ENCODE measurements around the gene EGFLAM.

Gene EGFLAM

DNA sequence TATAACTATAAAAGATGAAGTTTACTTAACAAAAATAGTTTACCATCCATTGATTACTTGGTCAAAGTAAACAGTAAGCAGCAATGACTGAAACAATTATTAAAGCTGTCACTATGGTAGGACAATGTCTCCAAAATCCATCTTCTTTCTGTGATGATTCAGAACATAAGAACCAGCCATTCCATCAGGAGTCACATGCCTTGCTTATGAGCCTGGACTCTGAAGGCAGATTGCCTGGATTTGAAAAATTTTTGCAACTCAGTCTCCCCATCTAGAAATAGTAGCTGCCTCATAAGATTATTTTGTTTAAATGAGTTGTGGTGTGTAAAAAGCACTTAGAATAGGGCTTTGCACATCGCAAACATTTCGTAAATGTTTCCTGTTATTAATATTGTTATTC is 161.9 kb downstream of the EGFLAM start:
- peaks cover 0 to 68% (median 13%) of the 10 kb centered on the region in 5 experiments for H3K27me3 ChIP-seq (replicated peaks in 2 of 5; ENCODE audit: control insufficient read depth in 4 of 5, insufficient read depth in 5 of 5, low read length in 4 of 5)
- ChIA-PET POLR2A (interaction anchor here (0.6 kb wide), 1 partner anchor 25 kb away, joined by 5 read pairs; no protein-coding TSS in a partner anchor), CTCF (interaction anchor here (0.7 to 9.0 kb wide), 22 partner anchors 9 to 504 kb away, joined by 3 to 74 read pairs (median 4); no protein-coding TSS in a partner anchor)
- WGBS (ENCODE audit: insufficient coverage) = no CpG with 5 or more reads among the region's 2 CpGs
- no peak overlapping the region for H3K27ac ChIP-seq (ENCODE audit: insufficient read depth in 1 of 2, low read depth in 1 of 2, low read length in 2 of 2, poor library complexity in 1 of 2, severe bottlenecking in 2 of 2)
- H3K4me1 ChIP-seq (ENCODE audit: control extremely low read depth in 1 of 4, control insufficient read depth in 4 of 4, insufficient read depth in 4 of 4, low read length in 3 of 4) = no peaks in the 10 kb centered on the region
- DNase-seq = no peak
- no peaks in the 10 kb centered on the region for H3K9me3 ChIP-seq (ENCODE audit: control extremely low read depth in 1 of 5, control insufficient read depth in 4 of 5, insufficient read depth in 2 of 5, low read depth in 1 of 5, low read length in 4 of 5)
- no peaks in the 10 kb centered on the region for H3K36me3 ChIP-seq (ENCODE audit: control insufficient read depth in 4 of 4, insufficient read depth in 4 of 4, low read length in 3 of 4)
- no peak overlapping the region for H3K4me3 ChIP-seq (ENCODE audit: control insufficient read depth in 1 of 7, extremely low read depth in 1 of 7, insufficient read depth in 4 of 7, low read depth in 2 of 7, low read length in 6 of 7)

DNA sequence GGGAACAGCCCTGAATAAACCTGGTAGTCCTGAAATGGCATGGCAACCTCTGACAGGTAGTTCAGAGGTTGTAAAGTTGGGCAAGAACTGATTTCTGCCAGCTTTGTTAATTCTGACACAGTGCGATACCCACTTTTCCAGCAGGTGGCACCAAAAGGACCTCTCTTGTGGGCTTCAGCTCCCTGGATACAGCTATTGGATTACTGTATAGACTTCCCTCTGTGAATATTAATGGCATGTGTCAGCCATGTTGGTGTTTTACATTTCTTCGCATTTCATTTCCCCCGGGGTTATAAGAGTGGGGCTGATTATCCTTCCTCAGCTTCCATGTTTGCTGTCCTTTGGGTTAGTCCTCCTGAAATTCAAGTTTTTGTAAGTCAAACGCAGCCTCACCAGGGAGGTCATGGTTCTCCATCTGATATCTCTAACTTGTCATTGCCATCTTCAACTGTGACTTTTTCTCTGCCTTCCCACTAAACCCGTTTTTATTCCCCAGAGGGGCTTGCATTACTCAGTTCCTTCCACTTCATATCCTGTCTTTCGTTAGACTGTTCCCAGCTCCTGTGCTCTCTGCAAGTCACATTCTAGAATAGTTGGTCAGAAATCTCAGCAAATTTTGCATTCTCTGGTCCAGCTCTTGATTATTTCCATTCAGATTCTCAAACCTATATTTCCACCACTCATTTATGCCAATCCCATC is 162.5 kb downstream of the EGFLAM start:
- H3K9me3 ChIP-seq (ENCODE audit: control extremely low read depth in 1 of 5, control insufficient read depth in 4 of 5, insufficient read depth in 2 of 5, low read depth in 1 of 5, low read length in 4 of 5) = no peaks in the 10 kb centered on the region
- no peak overlapping the region for H3K27ac ChIP-seq (ENCODE audit: insufficient read depth in 1 of 2, low read depth in 1 of 2, low read length in 2 of 2, poor library complexity in 1 of 2, severe bottlenecking in 2 of 2)
- ChIA-PET POLR2A (interaction anchor here (0.6 kb wide), 1 partner anchor 26 kb away, joined by 5 read pairs; no protein-coding TSS in a partner anchor), CTCF (interaction anchor here (0.6 to 9.0 kb wide), 24 partner anchors 10 to 1623 kb away, joined by 3 to 74 read pairs (median 4); no protein-coding TSS in a partner anchor)
- peaks cover 0 to 71% (median 13%) of the 10 kb centered on the region in 5 experiments for H3K27me3 ChIP-seq (replicated peaks in 2 of 5; ENCODE audit: control insufficient read depth in 4 of 5, insufficient read depth in 5 of 5, low read length in 4 of 5)
- WGBS (ENCODE audit: insufficient coverage) = 38% methylated on average over 6 of the region's 6 CpGs
- no peak overlapping the region for H3K4me3 ChIP-seq (ENCODE audit: control insufficient read depth in 1 of 7, extremely low read depth in 1 of 7, insufficient read depth in 4 of 7, low read depth in 2 of 7, low read length in 6 of 7)
- peak; percentile 36 to 62 (median 42) for DNase-seq
- H3K36me3 ChIP-seq (ENCODE audit: control insufficient read depth in 4 of 4, insufficient read depth in 4 of 4, low read length in 3 of 4) = no peaks in the 10 kb centered on the region
- H3K4me1 ChIP-seq (ENCODE audit: control extremely low read depth in 1 of 4, control insufficient read depth in 4 of 4, insufficient read depth in 4 of 4, low read length in 3 of 4) = no peaks in the 10 kb centered on the region

DNA sequence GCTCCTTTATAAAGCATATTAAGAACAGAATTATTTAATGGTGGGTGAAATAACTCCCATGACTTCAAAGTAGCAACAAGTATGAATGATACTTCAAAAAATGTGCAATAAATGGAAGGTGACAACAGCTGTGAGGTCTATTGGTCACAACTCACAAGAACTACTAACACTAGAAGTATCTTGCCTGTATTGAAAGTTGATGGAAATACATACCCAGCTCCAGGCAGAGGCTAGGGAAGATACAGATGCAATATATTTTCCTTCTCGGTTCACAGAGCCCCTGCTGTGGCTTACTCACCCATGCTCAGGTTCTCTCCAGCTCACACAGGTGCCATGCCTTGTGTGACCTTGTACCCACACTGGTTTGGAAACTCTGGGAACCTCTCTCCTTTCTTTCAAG is 164.3 kb downstream of the EGFLAM start:
- H3K9me3 ChIP-seq (ENCODE audit: control extremely low read depth in 1 of 5, control insufficient read depth in 4 of 5, insufficient read depth in 2 of 5, low read depth in 1 of 5, low read length in 4 of 5) = no peaks in the 10 kb centered on the region
- no peak overlapping the region for H3K4me3 ChIP-seq (ENCODE audit: control insufficient read depth in 1 of 7, extremely low read depth in 1 of 7, insufficient read depth in 4 of 7, low read depth in 2 of 7, low read length in 6 of 7)
- H3K36me3 ChIP-seq (ENCODE audit: control insufficient read depth in 4 of 4, insufficient read depth in 4 of 4, low read length in 3 of 4) = no peaks in the 10 kb centered on the region
- H3K27me3 ChIP-seq (replicated peaks in 2 of 5; ENCODE audit: control insufficient read depth in 4 of 5, insufficient read depth in 5 of 5, low read length in 4 of 5) = peaks cover 3 to 75% (median 18%) of the 10 kb centered on the region in 5 experiments
- no peaks in the 10 kb centered on the region for H3K4me1 ChIP-seq (ENCODE audit: control extremely low read depth in 1 of 4, control insufficient read depth in 4 of 4, insufficient read depth in 4 of 4, low read length in 3 of 4)
- CTCF ChIA-PET = interaction anchor here (0.7 to 9.0 kb wide), 5 partner anchors 9 to 385 kb away, joined by 3 to 74 read pairs (median 4); no protein-coding TSS in a partner anchor
- POLR2A ChIA-PET = no interaction called here
- DNase-seq = no peak
- 78% methylated on average over 1 of the region's 1 CpG for WGBS (ENCODE audit: insufficient coverage)
- no peak overlapping the region for H3K27ac ChIP-seq (ENCODE audit: insufficient read depth in 1 of 2, low read depth in 1 of 2, low read length in 2 of 2, poor library complexity in 1 of 2, severe bottlenecking in 2 of 2)

DNA sequence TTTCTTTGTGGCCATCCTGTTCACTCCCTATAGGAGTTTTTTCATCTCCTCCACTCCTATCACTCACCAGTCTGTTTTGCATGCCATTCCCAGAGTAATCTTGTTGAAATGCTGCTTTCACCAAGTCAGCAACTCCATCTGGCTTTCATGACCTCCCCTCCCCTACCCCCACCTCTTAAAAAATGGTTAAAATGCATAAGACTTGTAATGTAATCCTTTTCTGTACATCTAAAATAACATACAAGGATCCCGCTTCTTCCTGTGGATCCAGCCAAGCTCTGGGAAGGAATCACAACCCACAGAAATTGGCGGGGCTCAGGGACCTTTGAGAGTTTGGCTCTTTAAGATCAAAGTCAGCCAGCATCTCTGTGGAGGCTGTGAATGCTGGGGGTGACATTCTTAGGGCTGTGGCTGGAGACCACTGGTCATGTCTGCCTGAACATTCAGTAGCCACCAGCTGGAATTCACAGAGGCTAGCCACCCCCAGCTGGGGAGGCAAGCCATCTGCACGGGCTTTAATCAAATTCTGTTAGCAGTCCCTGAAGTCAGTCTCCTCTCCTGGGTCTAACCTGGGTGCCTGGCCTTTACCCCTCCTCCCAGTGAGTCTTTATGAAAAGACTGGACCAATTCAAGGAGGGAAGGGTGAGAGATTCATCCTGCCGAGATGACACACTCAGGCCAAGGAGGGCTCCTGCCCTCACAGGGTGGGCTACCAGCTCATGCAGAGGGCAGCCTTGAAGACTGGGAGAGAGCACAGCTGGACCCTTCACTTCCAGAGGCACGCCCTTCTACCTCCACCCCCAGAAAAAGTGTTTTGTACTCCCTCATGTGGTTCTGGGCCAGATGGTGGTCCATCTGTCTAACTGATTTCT is 165.2 kb downstream of the EGFLAM start:
- Histone ChIP-seq H3K4me1 (ENCODE audit: control extremely low read depth in 1 of 4, control insufficient read depth in 4 of 4, insufficient read depth in 4 of 4, low read length in 3 of 4) (no peaks in the 10 kb centered on the region), H3K36me3 (ENCODE audit: control insufficient read depth in 4 of 4, insufficient read depth in 4 of 4, low read length in 3 of 4) (no peaks in the 10 kb centered on the region), H3K27me3 (replicated peaks in 2 of 5; ENCODE audit: control insufficient read depth in 4 of 5, insufficient read depth in 5 of 5, low read length in 4 of 5) (peaks cover 9 to 75% (median 25%) of the 10 kb centered on the region in 5 experiments), H3K27ac (ENCODE audit: insufficient read depth in 1 of 2, low read depth in 1 of 2, low read length in 2 of 2, poor library complexity in 1 of 2, severe bottlenecking in 2 of 2) (no peak overlapping the region), H3K4me3 (ENCODE audit: control insufficient read depth in 1 of 7, extremely low read depth in 1 of 7, insufficient read depth in 4 of 7, low read depth in 2 of 7, low read length in 6 of 7) (no peak overlapping the region), H3K9me3 (ENCODE audit: control extremely low read depth in 1 of 5, control insufficient read depth in 4 of 5, insufficient read depth in 2 of 5, low read depth in 1 of 5, low read length in 4 of 5) (no peaks in the 10 kb centered on the region)
- no peak for DNase-seq
- ChIA-PET CTCF (interaction anchor here (0.7 to 9.0 kb wide), 5 partner anchors 8 to 384 kb away, joined by 3 to 74 read pairs (median 4); no protein-coding TSS in a partner anchor), POLR2A (interaction anchor here (0.6 kb wide), 1 partner anchor 15 kb away, joined by 3 read pairs; no protein-coding TSS in a partner anchor)
- 86% methylated on average over 3 of the region's 5 CpGs for WGBS (ENCODE audit: insufficient coverage)

DNA sequence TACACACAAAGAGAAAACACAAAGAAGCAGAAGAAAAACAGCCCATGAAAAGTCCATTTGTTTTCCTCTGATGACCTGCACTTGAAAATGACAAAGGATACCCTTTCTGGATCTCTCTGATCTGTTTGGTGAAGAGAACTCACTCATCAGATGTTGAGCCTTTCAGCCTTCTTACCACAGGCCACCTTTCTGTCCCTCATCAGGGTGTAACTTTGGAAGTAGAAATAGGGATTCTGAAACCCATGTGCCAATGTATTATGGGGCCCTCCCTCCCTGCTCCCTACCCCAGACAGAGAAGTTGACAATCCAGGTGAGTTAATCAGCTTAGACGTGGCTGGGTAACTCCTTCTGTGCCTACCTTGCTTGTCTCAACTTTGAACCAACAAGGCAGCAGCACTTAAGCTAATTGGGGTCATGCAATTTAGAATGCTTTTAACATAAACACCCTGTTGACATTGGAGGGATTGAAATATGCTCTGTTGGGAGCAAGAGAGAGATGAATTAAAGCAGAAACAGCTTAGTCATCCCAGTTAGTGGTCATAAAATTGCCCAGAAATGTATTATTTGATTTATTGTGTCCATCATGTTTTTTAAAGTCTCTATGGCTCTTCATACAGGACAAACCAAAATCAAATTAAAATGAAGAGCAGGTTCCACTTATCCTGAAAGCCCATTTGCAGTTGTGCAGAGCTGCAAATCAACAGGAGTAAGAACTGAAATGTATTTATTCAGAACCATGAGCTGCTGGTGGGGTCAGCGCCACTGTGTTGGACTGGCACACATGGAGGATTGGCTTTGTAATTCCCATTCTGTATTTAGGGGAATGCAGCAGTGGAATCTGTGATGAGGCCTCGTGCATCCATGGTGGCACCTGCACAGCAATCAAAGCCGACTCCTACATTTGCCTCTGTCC is 166.0 kb downstream of the EGFLAM start:
- ChIA-PET POLR2A (no interaction called here), CTCF (interaction anchor here (1.6 to 2.1 kb wide), 2 partner anchors 17 to 18 kb away, joined by 4 to 9 read pairs; no protein-coding TSS in a partner anchor)
- Histone ChIP-seq H3K36me3 (ENCODE audit: control insufficient read depth in 4 of 4, insufficient read depth in 4 of 4, low read length in 3 of 4) (no peaks in the 10 kb centered on the region), H3K27ac (ENCODE audit: insufficient read depth in 1 of 2, low read depth in 1 of 2, low read length in 2 of 2, poor library complexity in 1 of 2, severe bottlenecking in 2 of 2) (no peak overlapping the region), H3K4me3 (ENCODE audit: control insufficient read depth in 1 of 7, extremely low read depth in 1 of 7, insufficient read depth in 4 of 7, low read depth in 2 of 7, low read length in 6 of 7) (no peak overlapping the region), H3K9me3 (ENCODE audit: control extremely low read depth in 1 of 5, control insufficient read depth in 4 of 5, insufficient read depth in 2 of 5, low read depth in 1 of 5, low read length in 4 of 5) (no peaks in the 10 kb centered on the region), H3K4me1 (ENCODE audit: control extremely low read depth in 1 of 4, control insufficient read depth in 4 of 4, insufficient read depth in 4 of 4, low read length in 3 of 4) (no peaks in the 10 kb centered on the region), H3K27me3 (replicated peaks in 2 of 5; ENCODE audit: control insufficient read depth in 4 of 5, insufficient read depth in 5 of 5, low read length in 4 of 5) (peaks cover 9 to 77% (median 25%) of the 10 kb centered on the region in 5 experiments)
- 96% methylated on average over 3 of the region's 4 CpGs for WGBS (ENCODE audit: insufficient coverage)
- DNase-seq = no peak

DNA sequence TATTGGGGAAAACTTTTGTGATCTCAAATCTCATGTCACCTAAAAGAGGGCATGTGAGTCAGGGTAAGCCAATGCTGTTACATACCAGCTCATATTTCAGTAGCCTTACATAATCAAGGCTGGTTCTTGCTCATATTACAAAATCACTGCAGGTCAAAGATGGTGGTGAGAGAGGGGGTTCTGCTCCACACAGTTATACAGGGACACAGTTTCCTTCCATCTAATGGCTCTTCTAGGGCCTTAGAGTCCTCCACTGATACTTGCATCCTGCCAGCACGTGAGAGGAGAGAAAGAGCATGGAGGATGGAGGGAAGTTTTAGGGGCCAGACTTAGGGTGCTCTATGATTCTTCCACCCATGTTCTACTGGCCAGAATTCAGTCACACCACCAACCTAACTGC is 168.1 kb downstream of the EGFLAM start:
- no peak for DNase-seq

More for the DNA sequence above, 168.1 kb downstream of the EGFLAM start:
- Histone ChIP-seq H3K27ac (ENCODE audit: insufficient read depth in 1 of 2, low read depth in 1 of 2, low read length in 2 of 2, poor library complexity in 1 of 2, severe bottlenecking in 2 of 2) (no peak overlapping the region), H3K4me3 (ENCODE audit: control insufficient read depth in 1 of 7, extremely low read depth in 1 of 7, insufficient read depth in 4 of 7, low read depth in 2 of 7, low read length in 6 of 7) (no peak overlapping the region), H3K4me1 (ENCODE audit: control extremely low read depth in 1 of 4, control insufficient read depth in 4 of 4, insufficient read depth in 4 of 4, low read length in 3 of 4) (no peaks in the 10 kb centered on the region), H3K36me3 (ENCODE audit: control insufficient read depth in 4 of 4, insufficient read depth in 4 of 4, low read length in 3 of 4) (no peaks in the 10 kb centered on the region), H3K27me3 (replicated peaks in 2 of 5; ENCODE audit: control insufficient read depth in 4 of 5, insufficient read depth in 5 of 5, low read length in 4 of 5) (peaks cover 10 to 86% (median 33%) of the 10 kb centered on the region in 5 experiments), H3K9me3 (ENCODE audit: control extremely low read depth in 1 of 5, control insufficient read depth in 4 of 5, insufficient read depth in 2 of 5, low read depth in 1 of 5, low read length in 4 of 5) (no peaks in the 10 kb centered on the region)
- ChIA-PET POLR2A (interaction anchor here (0.6 kb wide), 1 partner anchor 112 kb away, joined by 3 read pairs; no protein-coding TSS in a partner anchor), CTCF (interaction anchor here (1.1 kb wide), 1 partner anchor 383 kb away, joined by 4 read pairs; no protein-coding TSS in a partner anchor)
- WGBS (ENCODE audit: insufficient coverage) = 100% methylated on average over 1 of the region's 1 CpG
